HG02642 (cell line): ENCODE data around the gene DDI2.
"Not testable (repeated sequence)": the region's sequence is repeated elsewhere in the genome, so short reads cannot be mapped to it uniquely, and the experiment has no call there.

Experiments
- ATAC-seq: cut with Tn5 transposase; IDR thresholded peaks from one replicate; pipeline ENCODE4 v1.9.1; 2021; ENCODE audit warnings: mild to moderate bottlenecking; ENCODE audit not compliant: unreplicated experiment, poor library complexity

Gene DDI2

GRCh38 chr1:15696956-15697521 lies 79.8 kb downstream of the DDI2 start:
- ATAC-seq: peak; percentile 83

- no peak for ATAC-seq
Measured at GRCh38 chr1:15698201-15698600, 80.9 kb downstream of the DDI2 start.

GRCh38 chr1:15699321-15699720 lies 82.1 kb downstream of the DDI2 start:
- not testable (repeated sequence) for ATAC-seq

GRCh38 chr1:15700508-15700907 lies 83.2 kb downstream of the DDI2 start:
- no peak for ATAC-seq

- no peak for ATAC-seq
Measured at GRCh38 chr1:15701784-15702183, 84.5 kb downstream of the DDI2 start.

GRCh38 chr1:15702722-15703550 lies 85.7 kb downstream of the DDI2 start:
- no peak for ATAC-seq

GRCh38 chr1:15703562-15703961 lies 86.3 kb downstream of the DDI2 start:
- ATAC-seq: no peak

- no peak for ATAC-seq
Measured at GRCh38 chr1:15704526-15705183, 87.4 kb downstream of the DDI2 start.

- ATAC-seq: no peak
Measured at GRCh38 chr1:15705184-15705566, 87.9 kb downstream of the DDI2 start.

- no peak for ATAC-seq
Measured at GRCh38 chr1:15706751-15707150, 89.5 kb downstream of the DDI2 start.

GRCh38 chr1:15707239-15707925 lies 90.1 kb downstream of the DDI2 start:
- no peak for ATAC-seq

GRCh38 chr1:15708486-15709137 lies 91.4 kb downstream of the DDI2 start:
- ATAC-seq: no peak

GRCh38 chr1:15709226-15709625 lies 92.0 kb downstream of the DDI2 start:
- no peak for ATAC-seq

GRCh38 chr1:15712168-15712567 lies 94.9 kb downstream of the DDI2 start:
- ATAC-seq: no peak

- no peak for ATAC-seq
Measured at GRCh38 chr1:15714406-15715136, 97.3 kb downstream of the DDI2 start.

- ATAC-seq: no peak
Measured at GRCh38 chr1:15717418-15718125, 100.3 kb downstream of the DDI2 start.

GRCh38 chr1:15718199-15718601 lies 100.9 kb downstream of the DDI2 start:
- no peak for ATAC-seq
